Activated T-helper 1 cell treated with anti-CD3 and anti-CD28 coated beads, Interleukin-12 subunit alpha, Interleukin-12 subunit beta, Interleukin-2, Interleukin-4 antibody, amounts not matched to agents 30 ng/mL and 10 ng/mL and 1 ng/mL, durations not matched to agents 14 hours and 24 hours and 36 hours (primary cell): ENCODE measurements around the gene NOVA2. TPM values are rescaled to one million over a fixed set of nuclear protein-coding genes. Genes with fewer than 3 reads are reported as not detected.
"Not testable (repeated sequence)": the region's sequence is repeated elsewhere in the genome, so short reads cannot be mapped to it uniquely, and the experiment has no call there.

Experiments used
- DNase-seq: peaks from one replicate; pipeline ENCODE4 v3.0.0; 2021; ENCODE audit warnings: low spot score
- H3K27ac Mint-ChIP-seq: one replicate; pipeline ENCODE4 v1.8.0; 2021; ENCODE audit warnings: mild to moderate bottlenecking, mixed read lengths
- H3K27me3 Mint-ChIP-seq: one replicate; pipeline ENCODE4 v1.8.0; 2022; ENCODE audit warnings: mild to moderate bottlenecking, moderate library complexity, mixed read lengths; ENCODE audit not compliant: insufficient read depth
- H3K36me3 Mint-ChIP-seq: one replicate; pipeline ENCODE4 v1.8.0; 2021; ENCODE audit warnings: low read depth, mixed read lengths
- H3K4me1 Mint-ChIP-seq: one replicate; pipeline ENCODE4 v1.8.0; 2021; ENCODE audit warnings: low read depth, mixed read lengths
- H3K4me3 Mint-ChIP-seq: one replicate; pipeline ENCODE4 v1.8.0; 2021; ENCODE audit warnings: mild to moderate bottlenecking, moderate library complexity, mixed read lengths
- H3K9me3 Mint-ChIP-seq: one replicate; pipeline ENCODE4 v1.8.0; 2021; ENCODE audit warnings: mixed read lengths
- intact Hi-C: fragments of 100-400 bp; cut with micrococcal nuclease; formaldehyde crosslinking; loops from one replicate; pipeline ENCODE4 v1.15.1; 2024
- total RNA-seq: library from RNA; stranded (reverse); gene quantifications from 2 replicates; pipeline ENCODE4 v1.2.3, GENCODE V29; 2022

Gene NOVA2
- total RNA-seq, 1 donor from 2014 or later: not detected

DNA sequence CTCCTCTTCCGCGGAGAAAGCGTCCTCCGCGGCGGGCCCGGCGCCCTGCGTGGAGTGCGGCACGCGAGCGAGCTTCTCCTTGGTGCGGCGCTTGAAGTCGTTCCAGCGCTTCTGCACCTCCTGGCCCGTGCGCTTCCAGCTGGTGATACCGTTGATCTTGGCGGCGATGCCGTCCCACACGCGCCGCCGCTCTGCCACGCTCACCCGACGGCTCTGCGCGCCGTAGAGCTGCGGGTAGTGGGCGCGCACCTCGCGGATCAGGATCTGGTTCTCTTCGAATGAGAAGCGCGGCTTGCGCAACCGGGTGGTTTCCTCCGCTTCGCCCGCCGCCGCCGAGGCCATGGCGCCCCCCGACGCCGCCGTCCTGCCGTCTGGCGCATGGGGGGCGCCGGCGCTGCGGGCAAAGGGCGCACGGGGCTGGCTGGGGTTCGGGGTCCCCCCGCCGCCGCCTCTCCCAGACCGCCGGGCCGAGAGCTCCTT, 72.2 kb downstream of the NOVA2 start:
- Mint-ChIP-seq H3K4me3 (no peak overlapping the region), H3K9me3 (no peaks in the 10 kb centered on the region), H3K27ac (no peak overlapping the region), H3K27me3 (peaks cover 1% of the 10 kb centered on the region), H3K4me1 (peaks cover 16% of the 10 kb centered on the region), H3K36me3 (peaks cover 9% of the 10 kb centered on the region)
- intact Hi-C loops: loop anchor here (5.0 kb wide), 2 partner anchors 116 to 724 kb away; partner anchors contain the start of genes BLOC1S3 and TRAPPC6A
- no peak for DNase-seq

- intact Hi-C loops: loop anchor here (5.0 kb wide), 2 partner anchors 116 to 724 kb away; partner anchors contain the start of genes BLOC1S3 and TRAPPC6A
- no peak overlapping the region for H3K27ac Mint-ChIP-seq
- peaks cover 1% of the 10 kb centered on the region for H3K27me3 Mint-ChIP-seq
- no peaks in the 10 kb centered on the region for H3K9me3 Mint-ChIP-seq
- peaks cover 9% of the 10 kb centered on the region for H3K36me3 Mint-ChIP-seq
- H3K4me3 Mint-ChIP-seq: peak overlapping the region; percentile 61
- DNase-seq: no peak
- H3K4me1 Mint-ChIP-seq: peaks cover 16% of the 10 kb centered on the region
These were observed 72.8 kb downstream of the NOVA2 start for GRCh38 chr19:45900738-45901431.

DNA sequence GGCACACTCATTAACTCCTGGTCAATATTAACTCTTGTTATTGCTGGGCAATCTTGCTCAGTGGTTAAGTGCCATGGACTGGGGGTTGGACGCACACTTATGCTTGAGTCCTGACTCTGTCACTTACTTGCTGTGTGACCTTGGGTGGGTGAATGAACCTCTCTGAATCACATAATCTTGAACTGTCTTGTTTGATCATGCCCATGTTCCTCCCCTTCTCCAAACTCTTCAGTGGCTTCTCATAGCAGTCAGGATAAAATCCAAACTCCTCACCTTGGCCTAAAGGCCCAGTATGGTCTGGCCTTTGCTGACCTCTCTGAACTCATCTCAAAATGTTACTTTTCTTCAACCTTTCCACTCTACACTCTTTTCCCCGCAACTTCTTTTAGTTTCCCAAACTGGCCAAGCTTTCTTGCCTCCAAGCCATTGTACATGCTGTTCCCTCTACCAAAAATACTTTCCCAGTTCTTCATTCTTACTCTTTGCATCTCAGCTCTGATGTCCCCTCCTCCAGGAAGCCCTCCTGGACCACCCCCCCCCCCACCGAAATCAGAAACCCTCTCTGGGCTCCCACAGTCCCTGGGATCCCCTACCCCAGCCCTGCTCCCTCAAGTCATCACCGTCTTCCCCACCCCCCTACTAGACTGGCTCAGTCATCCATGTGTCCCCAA, 73.6 kb downstream of the NOVA2 start:
- Mint-ChIP-seq H3K27ac (no peak overlapping the region), H3K9me3 (no peaks in the 10 kb centered on the region), H3K4me3 (peak overlapping the region; percentile 12)

GRCh38 chr19:45899253-45899652, 74.4 kb downstream of the NOVA2 start:
- intact Hi-C loops: no loop called here
- Mint-ChIP-seq H3K4me1 (peaks cover 16% of the 10 kb centered on the region), H3K27ac (no peak overlapping the region), H3K9me3 (no peaks in the 10 kb centered on the region), H3K27me3 (no peaks in the 10 kb centered on the region), H3K4me3 (no peak overlapping the region), H3K36me3 (peaks cover 9% of the 10 kb centered on the region)
- DNase-seq: no peak

More for the DNA sequence above, 73.6 kb downstream of the NOVA2 start:
- no peak for DNase-seq
- Mint-ChIP-seq H3K4me1 (peaks cover 16% of the 10 kb centered on the region), H3K36me3 (peaks cover 9% of the 10 kb centered on the region), H3K27me3 (no peaks in the 10 kb centered on the region)
- intact Hi-C loops: loop anchor here (5.0 kb wide), 2 partner anchors 117 to 723 kb away; partner anchors contain the start of genes BLOC1S3 and TRAPPC6A

GRCh38 chr19:45897261-45897812, 76.3 kb downstream of the NOVA2 start:
- peaks cover 9% of the 10 kb centered on the region for H3K36me3 Mint-ChIP-seq
- intact Hi-C loops: no loop called here
- no peak overlapping the region for H3K27ac Mint-ChIP-seq
- no peak for DNase-seq
- no peaks in the 10 kb centered on the region for H3K27me3 Mint-ChIP-seq
- no peak overlapping the region for H3K4me3 Mint-ChIP-seq
- H3K9me3 Mint-ChIP-seq: no peaks in the 10 kb centered on the region
- peaks cover 16% of the 10 kb centered on the region for H3K4me1 Mint-ChIP-seq

- H3K4me3 Mint-ChIP-seq, H3K36me3 Mint-ChIP-seq, H3K9me3 Mint-ChIP-seq, DNase-seq, intact Hi-C loops, H3K27ac Mint-ChIP-seq, H3K27me3 Mint-ChIP-seq: not testable (repeated sequence)
- H3K4me1 Mint-ChIP-seq: peaks cover 11% of the 10 kb centered on the region
These were observed 77.6 kb downstream of the NOVA2 start for GRCh38 chr19:45895983-45896599.

DNA sequence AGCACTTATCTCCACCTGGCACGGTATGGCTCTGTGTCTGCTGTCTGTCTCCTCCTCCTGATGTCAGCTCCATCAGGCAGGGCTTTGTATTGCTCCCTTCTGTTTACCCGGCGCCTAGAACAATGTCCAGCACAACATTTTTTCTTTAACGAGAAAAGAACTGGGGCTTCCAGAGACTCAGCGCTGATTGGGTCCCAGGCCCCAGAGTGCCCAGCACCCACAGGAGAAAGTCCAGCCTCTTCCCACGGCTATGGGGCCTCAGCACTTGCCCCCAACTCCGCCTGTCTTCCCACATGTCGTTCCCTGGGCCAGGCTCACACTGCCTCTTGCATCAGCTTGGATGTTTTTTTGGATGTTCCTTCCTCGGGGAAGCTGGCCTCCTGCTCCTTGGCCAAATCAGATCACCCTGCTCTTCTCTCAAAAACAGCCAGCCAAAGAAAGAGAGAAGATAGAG, 78.1 kb downstream of the NOVA2 start:
- Mint-ChIP-seq H3K36me3 (peaks cover 9% of the 10 kb centered on the region), H3K9me3 (no peaks in the 10 kb centered on the region), H3K27me3 (no peaks in the 10 kb centered on the region), H3K4me1 (peaks cover 7% of the 10 kb centered on the region), H3K27ac (no peak overlapping the region), H3K4me3 (no peak overlapping the region)
- DNase-seq: no peak
- intact Hi-C loops: no loop called here

DNA sequence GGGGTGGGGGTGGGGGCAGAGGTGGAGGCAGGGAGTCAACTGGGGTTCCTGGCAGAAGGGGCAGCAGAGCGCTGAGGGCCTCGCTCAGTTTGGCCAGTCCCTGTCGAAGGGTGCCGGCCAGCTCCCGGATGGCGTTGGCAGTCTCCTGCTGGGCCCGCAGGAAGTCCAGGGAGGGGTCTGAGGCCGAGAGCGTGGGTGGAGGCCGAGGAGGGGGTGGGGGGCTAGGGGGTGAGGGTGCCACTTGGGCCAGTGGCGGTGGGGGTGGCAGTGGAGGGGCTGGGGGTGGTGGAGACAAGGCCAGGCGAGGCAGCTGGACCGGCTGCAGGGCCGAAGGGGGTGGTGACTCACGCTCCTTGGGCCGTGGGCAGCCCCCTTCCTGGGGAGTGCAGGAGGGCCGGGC, 82.8 kb downstream of the NOVA2 start:
- intact Hi-C loops: no loop called here

DNA sequence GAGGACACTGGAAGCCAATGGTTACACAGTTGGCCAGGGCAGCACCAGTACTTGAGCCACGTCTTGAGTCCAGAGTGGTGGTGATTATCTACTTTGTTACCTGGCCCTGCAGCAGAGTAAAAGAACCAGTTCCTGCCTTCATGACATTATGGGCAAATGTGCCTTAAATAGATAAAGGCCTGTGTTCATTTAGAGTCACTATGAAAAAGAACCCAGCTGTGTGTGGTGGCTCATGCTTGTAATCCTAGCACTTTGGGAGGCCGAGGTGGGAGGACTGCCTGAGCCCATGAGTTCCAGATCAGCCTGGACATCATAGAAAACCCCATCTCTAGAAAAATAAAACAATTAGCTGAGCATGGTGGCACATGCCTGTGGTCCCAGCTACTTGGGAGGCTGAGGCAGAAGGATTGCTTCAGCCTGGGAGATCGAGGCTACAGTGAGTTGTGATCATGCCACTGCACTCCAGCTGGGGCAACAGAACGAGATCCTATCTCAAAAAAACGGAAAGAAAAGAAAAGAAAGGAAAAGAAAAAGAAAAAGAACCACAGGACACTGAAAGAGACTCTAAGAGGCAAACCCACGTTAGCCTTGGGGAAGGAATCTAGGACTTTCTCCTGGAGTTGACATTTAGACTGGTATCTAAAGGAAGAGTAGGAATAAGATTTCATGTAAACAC, 84.3 kb downstream of the NOVA2 start:
- Mint-ChIP-seq H3K36me3 (peaks cover 6% of the 10 kb centered on the region), H3K27me3 (peaks cover 1% of the 10 kb centered on the region), H3K9me3 (no peaks in the 10 kb centered on the region), H3K4me1 (no peaks in the 10 kb centered on the region), H3K4me3 (no peak overlapping the region), H3K27ac (no peak overlapping the region)
- intact Hi-C loops: loop anchor here (10.0 kb wide), 1 partner anchor 455 kb away; the partner anchor contains the start of gene PPP5C
- no peak for DNase-seq

More for the DNA sequence above, 82.8 kb downstream of the NOVA2 start:
- Mint-ChIP-seq H3K4me3 (no peak overlapping the region), H3K4me1 (no peaks in the 10 kb centered on the region), H3K36me3 (peaks cover 6% of the 10 kb centered on the region), H3K9me3 (no peaks in the 10 kb centered on the region), H3K27me3 (peaks cover 1% of the 10 kb centered on the region), H3K27ac (no peak overlapping the region)
- DNase-seq: no peak

DNA sequence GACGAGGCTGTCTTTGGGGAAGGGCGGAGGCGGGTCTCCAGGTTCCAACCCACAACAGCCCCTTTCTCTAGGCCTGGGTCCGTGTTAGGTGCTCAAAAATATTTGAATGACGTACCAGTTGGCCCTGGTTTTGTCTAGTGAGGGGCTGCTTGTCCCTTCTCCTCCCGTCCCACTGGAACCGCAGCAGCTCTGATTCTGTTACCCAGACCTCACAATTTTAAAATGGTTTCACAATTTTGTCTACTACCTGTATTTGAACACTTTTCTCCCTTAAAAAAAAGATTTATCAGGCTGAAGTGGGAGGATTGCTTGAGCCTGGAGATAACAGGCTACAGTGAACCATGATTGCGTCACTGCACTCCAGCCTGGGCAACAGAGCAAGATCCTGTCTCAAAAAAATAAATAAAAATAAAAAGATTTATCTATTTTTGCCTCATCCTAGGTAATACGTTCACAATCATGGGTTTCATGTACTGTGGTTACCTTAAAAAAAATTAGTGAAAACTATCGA, 86.4 kb downstream of the NOVA2 start:
- Mint-ChIP-seq H3K9me3 (no peaks in the 10 kb centered on the region), H3K4me3 (peak overlapping the region; percentile 88), H3K36me3 (peaks cover 10% of the 10 kb centered on the region), H3K27me3 (peaks cover 1% of the 10 kb centered on the region), H3K27ac (peak overlapping the region; percentile 95), H3K4me1 (peaks cover 9% of the 10 kb centered on the region)
- no peak for DNase-seq
- intact Hi-C loops: loop anchor here (2.0 to 10.0 kb wide), 2 partner anchors 458 to 480 kb away; partner anchors contain the start of genes POLR1G and PPP5C

- H3K4me3 Mint-ChIP-seq: peak overlapping the region; percentile 88
- peaks cover 10% of the 10 kb centered on the region for H3K36me3 Mint-ChIP-seq
- peaks cover 1% of the 10 kb centered on the region for H3K27me3 Mint-ChIP-seq
- no peaks in the 10 kb centered on the region for H3K9me3 Mint-ChIP-seq
- H3K27ac Mint-ChIP-seq: peak overlapping the region; percentile 95
- H3K4me1 Mint-ChIP-seq: peaks cover 13% of the 10 kb centered on the region
- peak; percentile 88 for DNase-seq
- intact Hi-C loops: loop anchor here (1.0 to 10.0 kb wide), 9 partner anchors 16 to 480 kb away; partner anchors contain the start of genes CCDC61, FBXO46, MYPOP and OPA3
These were observed 87.1 kb downstream of the NOVA2 start for GRCh38 chr19:45886427-45887199.
